Skeletal muscle tissue (tissue), 4 donors: Measurements from ENCODE around the gene TMEM236. TPM values are rescaled to one million over a fixed set of nuclear protein-coding genes. Genes with fewer than 3 reads are reported as not detected.

Source experiments
- H3K27ac ChIP-seq: one replicate; pipeline ENCODE4 v1.7.0; 2013; ENCODE audit warnings: mild to moderate bottlenecking, low read depth, low read length, inconsistent platforms
- H3K27me3 ChIP-seq, 3 donors: one replicate each; pipeline ENCODE4 v1.7.0; 2013; ENCODE audit warnings: low read length in 3 of 3; ENCODE audit not compliant: control insufficient read depth in 3 of 3, insufficient read depth in 3 of 3
- H3K36me3 ChIP-seq, 3 donors: one replicate each; pipeline ENCODE4 v1.7.0; 2013; ENCODE audit warnings: low read length in 3 of 3; ENCODE audit not compliant: control insufficient read depth in 3 of 3, insufficient read depth in 3 of 3
- H3K4me1 ChIP-seq, 3 donors: one replicate each; pipeline ENCODE4 v1.7.0; 2013; ENCODE audit warnings: low read length in 3 of 3, mild to moderate bottlenecking in 3 of 3; ENCODE audit not compliant: control insufficient read depth in 3 of 3, insufficient read depth in 3 of 3
- H3K4me3 ChIP-seq, 3 donors: one replicate each; pipeline ENCODE4 v1.7.0; 2013; ENCODE audit warnings: low read length in 3 of 3
- H3K9ac ChIP-seq, 3 donors: one replicate each; pipeline ENCODE4 v1.7.0; 2013; ENCODE audit warnings: low read length in 3 of 3, mild to moderate bottlenecking in 3 of 3, moderate library complexity in 2 of 3, low read depth in 1 of 3
- H3K9me3 ChIP-seq, 3 donors: one replicate each; pipeline ENCODE4 v1.7.0; 2013; ENCODE audit warnings: low read length in 3 of 3; ENCODE audit not compliant: control insufficient read depth in 3 of 3
- total RNA-seq: library from RNA; depleted of rRNA; stranded (reverse); fragments of >200 nt; gene quantifications from one replicate; pipeline ENCODE4 v1.2.3, GENCODE V29; 2014
- donor health status: Osteomylitis.

TMEM236 gene
- total RNA-seq, 1 donor from 2014 or later: under 0.01 TPM

- peaks cover 0 to 2% (median 0%) of the 10 kb centered on the region in 3 donors for H3K27me3 ChIP-seq
- H3K4me1 ChIP-seq: no peaks in the 10 kb centered on the region
- no peaks in the 10 kb centered on the region for H3K36me3 ChIP-seq
- no peak overlapping the region for H3K9ac ChIP-seq
- no peak overlapping the region for H3K27ac ChIP-seq
- H3K9me3 ChIP-seq: no peaks in the 10 kb centered on the region
- no peak overlapping the region for H3K4me3 ChIP-seq
Measured at GRCh38 chr10:17811146-17811865, 59.3 kb downstream of the TMEM236 start.

- Histone ChIP-seq H3K27ac (no peak overlapping the region), H3K27me3 (peaks cover 0 to 2% (median 0%) of the 10 kb centered on the region in 3 donors), H3K4me1 (no peaks in the 10 kb centered on the region), H3K9ac (no peak overlapping the region), H3K4me3 (no peak overlapping the region), H3K9me3 (no peaks in the 10 kb centered on the region), H3K36me3 (no peaks in the 10 kb centered on the region)
Measured at GRCh38 chr10:17814973-17815372, 63.0 kb downstream of the TMEM236 start.

GRCh38 chr10:17816199-17816598 is 64.2 kb downstream of the TMEM236 start:
- no peak overlapping the region for H3K27ac ChIP-seq
- no peaks in the 10 kb centered on the region for H3K9me3 ChIP-seq
- no peaks in the 10 kb centered on the region for H3K4me1 ChIP-seq

GRCh38 chr10:17817316-17817715 is 65.3 kb downstream of the TMEM236 start:
- no peak overlapping the region for H3K4me3 ChIP-seq
- H3K9ac ChIP-seq: no peak overlapping the region
- no peaks in the 10 kb centered on the region for H3K36me3 ChIP-seq
- peaks cover 0 to under 1% (median 0%) of the 10 kb centered on the region in 3 donors for H3K27me3 ChIP-seq
- H3K27ac ChIP-seq: no peak overlapping the region
- no peaks in the 10 kb centered on the region for H3K4me1 ChIP-seq
- H3K9me3 ChIP-seq: no peaks in the 10 kb centered on the region

More at GRCh38 chr10:17816199-17816598, 64.2 kb downstream of the TMEM236 start:
- H3K9ac ChIP-seq: no peak overlapping the region
- no peaks in the 10 kb centered on the region for H3K36me3 ChIP-seq
- peaks cover 0 to 2% (median 0%) of the 10 kb centered on the region in 3 donors for H3K27me3 ChIP-seq
- no peak overlapping the region for H3K4me3 ChIP-seq

- Histone ChIP-seq H3K9me3 (no peaks in the 10 kb centered on the region), H3K36me3 (no peaks in the 10 kb centered on the region), H3K4me3 (no peak overlapping the region), H3K9ac (no peak overlapping the region), H3K27me3 (no peaks in the 10 kb centered on the region), H3K4me1 (no peaks in the 10 kb centered on the region), H3K27ac (no peak overlapping the region)
Measured at GRCh38 chr10:17817790-17818189, 65.8 kb downstream of the TMEM236 start.

- H3K9ac ChIP-seq: no peak overlapping the region
- H3K27ac ChIP-seq: no peak overlapping the region
- H3K36me3 ChIP-seq: no peaks in the 10 kb centered on the region
- H3K9me3 ChIP-seq: no peaks in the 10 kb centered on the region
- H3K4me3 ChIP-seq: no peak overlapping the region
- H3K27me3 ChIP-seq: no peaks in the 10 kb centered on the region
- no peaks in the 10 kb centered on the region for H3K4me1 ChIP-seq
Measured at GRCh38 chr10:17819836-17820235, 67.8 kb downstream of the TMEM236 start.

GRCh38 chr10:17820943-17821342 is 68.9 kb downstream of the TMEM236 start:
- Histone ChIP-seq H3K27ac (no peak overlapping the region), H3K4me1 (no peaks in the 10 kb centered on the region), H3K9me3 (no peaks in the 10 kb centered on the region), H3K27me3 (no peaks in the 10 kb centered on the region), H3K4me3 (no peak overlapping the region), H3K36me3 (no peaks in the 10 kb centered on the region), H3K9ac (no peak overlapping the region)

- Histone ChIP-seq H3K9ac (no peak overlapping the region), H3K4me3 (no peak overlapping the region), H3K36me3 (no peaks in the 10 kb centered on the region), H3K27me3 (no peaks in the 10 kb centered on the region), H3K27ac (no peak overlapping the region), H3K9me3 (no peaks in the 10 kb centered on the region), H3K4me1 (no peaks in the 10 kb centered on the region)
Measured at GRCh38 chr10:17821893-17822292, 69.9 kb downstream of the TMEM236 start.

- Histone ChIP-seq H3K4me1 (no peaks in the 10 kb centered on the region), H3K4me3 (no peak overlapping the region), H3K27ac (no peak overlapping the region), H3K36me3 (no peaks in the 10 kb centered on the region), H3K9ac (no peak overlapping the region), H3K27me3 (peaks cover 0 to 4% (median 4%) of the 10 kb centered on the region in 3 donors), H3K9me3 (no peaks in the 10 kb centered on the region)
Measured at GRCh38 chr10:17831341-17831740, 79.3 kb downstream of the TMEM236 start.

- Histone ChIP-seq H3K9me3 (no peaks in the 10 kb centered on the region), H3K9ac (no peak overlapping the region), H3K27me3 (peaks cover 0 to 4% (median 4%) of the 10 kb centered on the region in 3 donors), H3K4me3 (no peak overlapping the region), H3K36me3 (no peaks in the 10 kb centered on the region), H3K27ac (no peak overlapping the region), H3K4me1 (no peaks in the 10 kb centered on the region)
Measured at GRCh38 chr10:17831896-17832295, 79.9 kb downstream of the TMEM236 start.
